ENCODE data around the gene TPX2. TPM values are rescaled to one million over a fixed set of nuclear protein-coding genes. Genes with fewer than 3 reads are reported as not detected.
A peak's percentile ranks its signal among the peaks of the same experiment; 100 is the strongest.

Gene TPX2
- total RNA-seq, 1 donor from 2014 or later = 44.7 TPM

- peak; percentile 82 for DNase-seq
- peak overlapping the region; percentile 41 for H3K4me3 Mint-ChIP-seq (ENCODE audit: unreplicated experiment)
- no peaks in the 10 kb centered on the region for H3K36me3 Mint-ChIP-seq (ENCODE audit: unreplicated experiment)
- TF ChIP-seq, protein P1, sequence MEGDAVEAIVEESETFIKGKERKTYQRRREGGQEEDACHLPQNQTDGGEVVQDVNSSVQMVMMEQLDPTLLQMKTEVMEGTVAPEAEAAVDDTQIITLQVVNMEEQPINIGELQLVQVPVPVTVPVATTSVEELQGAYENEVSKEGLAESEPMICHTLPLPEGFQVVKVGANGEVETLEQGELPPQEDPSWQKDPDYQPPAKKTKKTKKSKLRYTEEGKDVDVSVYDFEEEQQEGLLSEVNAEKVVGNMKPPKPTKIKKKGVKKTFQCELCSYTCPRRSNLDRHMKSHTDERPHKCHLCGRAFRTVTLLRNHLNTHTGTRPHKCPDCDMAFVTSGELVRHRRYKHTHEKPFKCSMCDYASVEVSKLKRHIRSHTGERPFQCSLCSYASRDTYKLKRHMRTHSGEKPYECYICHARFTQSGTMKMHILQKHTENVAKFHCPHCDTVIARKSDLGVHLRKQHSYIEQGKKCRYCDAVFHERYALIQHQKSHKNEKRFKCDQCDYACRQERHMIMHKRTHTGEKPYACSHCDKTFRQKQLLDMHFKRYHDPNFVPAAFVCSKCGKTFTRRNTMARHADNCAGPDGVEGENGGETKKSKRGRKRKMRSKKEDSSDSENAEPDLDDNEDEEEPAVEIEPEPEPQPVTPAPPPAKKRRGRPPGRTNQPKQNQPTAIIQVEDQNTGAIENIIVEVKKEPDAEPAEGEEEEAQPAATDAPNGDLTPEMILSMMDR (IDR thresholded peaks at IDR 0.05; ENCODE audit: partially characterized antibody, unreplicated experiment) = no peak
- peaks cover 9% of the 10 kb centered on the region for H3K27me3 Mint-ChIP-seq (ENCODE audit: unreplicated experiment)
- H3K27ac Mint-ChIP-seq (ENCODE audit: unreplicated experiment) = peak overlapping the region; percentile 95
- peaks cover 42% of the 10 kb centered on the region for H3K4me1 Mint-ChIP-seq (ENCODE audit: low read depth, unreplicated experiment)
- H3K9me3 Mint-ChIP-seq (ENCODE audit: unreplicated experiment) = peaks cover 13% of the 10 kb centered on the region
Observed at GRCh38 chr20:31693987-31694661, 45.0 kb upstream of the TPX2 start.

GRCh38 chr20:31694842-31695593 lies 44.1 kb upstream of the TPX2 start:
- TF ChIP-seq, protein P1 (IDR thresholded peaks at IDR 0.05; ENCODE audit: partially characterized antibody, unreplicated experiment) = no peak
- H3K36me3 Mint-ChIP-seq (ENCODE audit: unreplicated experiment) = no peaks in the 10 kb centered on the region
- H3K27me3 Mint-ChIP-seq (ENCODE audit: unreplicated experiment) = peaks cover 9% of the 10 kb centered on the region
- H3K4me1 Mint-ChIP-seq (ENCODE audit: low read depth, unreplicated experiment) = peaks cover 47% of the 10 kb centered on the region
- DNase-seq = no peak
- H3K9me3 Mint-ChIP-seq (ENCODE audit: unreplicated experiment) = peaks cover 13% of the 10 kb centered on the region
- peak overlapping the region; percentile 1 for H3K4me3 Mint-ChIP-seq (ENCODE audit: unreplicated experiment)
- peak overlapping the region; percentile 95 for H3K27ac Mint-ChIP-seq (ENCODE audit: unreplicated experiment)

DNA sequence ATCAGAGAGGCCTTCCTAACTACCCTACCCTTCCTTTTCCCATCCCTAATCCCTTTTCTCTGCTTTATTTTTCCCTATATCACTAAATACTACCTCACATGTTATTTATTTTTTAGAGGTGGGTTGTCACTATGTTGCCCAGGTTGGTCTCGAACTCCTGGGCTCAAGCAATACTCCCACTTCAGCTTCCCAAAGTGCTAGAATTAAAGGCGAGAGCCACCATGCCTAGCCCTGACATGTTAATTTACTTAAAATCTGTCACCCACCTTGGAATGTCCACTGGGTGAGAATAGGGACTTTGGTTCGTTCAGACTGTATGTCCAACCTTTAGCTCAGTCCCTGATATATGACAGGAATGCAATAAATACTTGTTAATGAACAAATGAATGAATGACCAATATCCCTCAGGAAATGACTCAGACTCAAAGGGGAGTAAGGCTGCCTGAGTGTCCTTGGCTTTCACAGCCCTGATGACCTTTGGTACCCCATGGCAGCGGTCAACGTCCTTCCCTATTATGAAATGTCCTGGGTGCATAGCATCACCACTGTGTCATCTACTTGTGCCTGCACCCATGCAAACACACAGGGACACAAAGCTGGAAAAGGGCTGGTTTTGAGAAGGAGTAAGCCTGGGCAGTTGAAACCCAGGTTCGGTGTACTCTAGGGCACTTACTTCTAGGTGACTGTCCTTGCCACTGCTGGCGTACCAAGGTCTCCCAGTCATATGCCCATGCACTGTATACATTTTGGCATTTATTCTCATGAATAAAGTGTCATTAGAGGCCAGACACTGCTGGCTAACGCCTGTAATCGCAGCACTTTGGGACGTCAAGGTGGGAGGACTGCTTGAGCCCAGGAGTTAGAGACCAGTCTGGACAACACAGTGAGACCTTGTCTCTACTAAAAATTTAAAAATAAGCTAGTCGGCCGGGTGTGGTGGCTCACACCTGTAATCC lies 43.0 kb upstream of the TPX2 start:
- Mint-ChIP-seq H3K4me1 (ENCODE audit: low read depth, unreplicated experiment) (peaks cover 45% of the 10 kb centered on the region), H3K36me3 (ENCODE audit: unreplicated experiment) (peaks cover 5% of the 10 kb centered on the region)

GRCh38 chr20:31698243-31698802 lies 40.8 kb upstream of the TPX2 start:
- H3K4me3 Mint-ChIP-seq (ENCODE audit: unreplicated experiment) = no peak overlapping the region
- peak overlapping the region; percentile 16 for H3K27ac Mint-ChIP-seq (ENCODE audit: unreplicated experiment)
- H3K36me3 Mint-ChIP-seq (ENCODE audit: unreplicated experiment) = peaks cover 5% of the 10 kb centered on the region
- H3K4me1 Mint-ChIP-seq (ENCODE audit: low read depth, unreplicated experiment) = peaks cover 35% of the 10 kb centered on the region
- H3K27me3 Mint-ChIP-seq (ENCODE audit: unreplicated experiment) = peaks cover 7% of the 10 kb centered on the region
- no peak for DNase-seq
- H3K9me3 Mint-ChIP-seq (ENCODE audit: unreplicated experiment) = peaks cover 11% of the 10 kb centered on the region
- TF ChIP-seq, protein P1 (IDR thresholded peaks at IDR 0.05; ENCODE audit: partially characterized antibody, unreplicated experiment) = no peak

More for the DNA sequence above, 43.0 kb upstream of the TPX2 start:
- H3K9me3 Mint-ChIP-seq (ENCODE audit: unreplicated experiment) = peaks cover 11% of the 10 kb centered on the region
- peaks cover 9% of the 10 kb centered on the region for H3K27me3 Mint-ChIP-seq (ENCODE audit: unreplicated experiment)
- TF ChIP-seq, protein P1 (IDR thresholded peaks at IDR 0.05; ENCODE audit: partially characterized antibody, unreplicated experiment) = no peak
- H3K4me3 Mint-ChIP-seq (ENCODE audit: unreplicated experiment) = no peak overlapping the region
- no peak for DNase-seq
- H3K27ac Mint-ChIP-seq (ENCODE audit: unreplicated experiment) = peak overlapping the region; percentile 95

Data from glutamatergic neuron (in vitro differentiated cells).